ENCODE measurements around the gene RTN4IP1.

- no peak for TF ChIP-seq CTCF (IDR thresholded peaks at IDR 0.05)
- no peak for TF ChIP-seq POLR2A (IDR thresholded peaks at IDR 0.05)
- no peak for TF ChIP-seq POLR2AphosphoS5 (IDR thresholded peaks at IDR 0.05)
- no peak for TF ChIP-seq EP300 (IDR thresholded peaks at IDR 0.05)
Measured at GRCh38 chr6:106637717-106638341, 8.5 kb upstream of the RTN4IP1 start.
